K562 (cell line): ENCODE data around the gene CAMSAP2.

Experiments
- HNRNPLL ChIP-seq: fragments of 200-400 bp; formaldehyde crosslinking; IDR thresholded peaks from 2 replicates; pipeline ENCODE4 v1.6.1; 2017; ENCODE audit warnings: low read length, low read depth, mild to moderate bottlenecking; ENCODE audit not compliant: poor library complexity, severe bottlenecking
- POLR2A ChIP-seq: fragments of 450-650 bp; conservative IDR thresholded peaks from 2 replicates; pipeline ENCODE4 v1.6.1; 2016
- SIRT6 ChIP-seq: IDR thresholded peaks from one replicate; pipeline ENCODE4 v1.6.1; 2012; ENCODE audit warnings: low read depth, mild to moderate bottlenecking, control low read depth, inconsistent platforms, low read length, moderate library complexity
- TF ChIP-seq, protein P1 (sequence below), 3 experiments: IDR thresholded peaks in 2 of 3; conservative IDR thresholded peaks in 1 of 3; 2 replicates each; pipeline ENCODE4 v1.5.1; 2011 to 2012; ENCODE audit warnings: low read length in 3 of 3, mild to moderate bottlenecking in 3 of 3, control low read depth in 2 of 3, improper control_type of control experiment in 1 of 3, inconsistent platforms in 1 of 3, low read depth in 1 of 3, mixed read lengths in 1 of 3, moderate library complexity in 1 of 3; ENCODE audit not compliant: insufficient read depth in 2 of 3

- no peak for TF ChIP-seq SIRT6
- TF ChIP-seq POLR2A, result no peak
- TF ChIP-seq, protein P1, sequence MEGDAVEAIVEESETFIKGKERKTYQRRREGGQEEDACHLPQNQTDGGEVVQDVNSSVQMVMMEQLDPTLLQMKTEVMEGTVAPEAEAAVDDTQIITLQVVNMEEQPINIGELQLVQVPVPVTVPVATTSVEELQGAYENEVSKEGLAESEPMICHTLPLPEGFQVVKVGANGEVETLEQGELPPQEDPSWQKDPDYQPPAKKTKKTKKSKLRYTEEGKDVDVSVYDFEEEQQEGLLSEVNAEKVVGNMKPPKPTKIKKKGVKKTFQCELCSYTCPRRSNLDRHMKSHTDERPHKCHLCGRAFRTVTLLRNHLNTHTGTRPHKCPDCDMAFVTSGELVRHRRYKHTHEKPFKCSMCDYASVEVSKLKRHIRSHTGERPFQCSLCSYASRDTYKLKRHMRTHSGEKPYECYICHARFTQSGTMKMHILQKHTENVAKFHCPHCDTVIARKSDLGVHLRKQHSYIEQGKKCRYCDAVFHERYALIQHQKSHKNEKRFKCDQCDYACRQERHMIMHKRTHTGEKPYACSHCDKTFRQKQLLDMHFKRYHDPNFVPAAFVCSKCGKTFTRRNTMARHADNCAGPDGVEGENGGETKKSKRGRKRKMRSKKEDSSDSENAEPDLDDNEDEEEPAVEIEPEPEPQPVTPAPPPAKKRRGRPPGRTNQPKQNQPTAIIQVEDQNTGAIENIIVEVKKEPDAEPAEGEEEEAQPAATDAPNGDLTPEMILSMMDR (IDR thresholded peaks at IDR 0.05 in 2 of 3, conservative IDR thresholded peaks at IDR 0.05 in 1 of 3; ENCODE audit: insufficient read depth in 2 of 3, low read depth in 1 of 3, low read length in 3 of 3), result no peak
- TF ChIP-seq HNRNPLL, result no peak
Observed at GRCh38 chr1:200899015-200899386, 160.3 kb downstream of the CAMSAP2 start.
